GM23248 (cell line): Measurements from ENCODE around the gene IAPP. TPM values are rescaled to one million over a fixed set of nuclear protein-coding genes. Genes with fewer than 3 reads are reported as not detected.
"Not testable (repeated sequence)": the region's sequence is repeated elsewhere in the genome, so short reads cannot be mapped to it uniquely, and the experiment has no call there.

Experiments
- DNase-seq: peaks from one replicate; pipeline ENCODE4 v3.0.0-alpha.2; 2015
- H2AFZ ChIP-seq: fragments of 200-600 bp; sonication (generic); 2 replicates; pipeline ENCODE4 v1.6.1; 2016; ENCODE audit warnings: antibody characterized with exemption
- H3F3A ChIP-seq: fragments of 200-600 bp; sonication (generic); 2 replicates; pipeline ENCODE4 v1.6.1; 2016; ENCODE audit warnings: mild to moderate bottlenecking, antibody characterized with exemption, mixed run types; ENCODE audit not compliant: insufficient read depth
- H3K27ac ChIP-seq: fragments of 200-600 bp; sonication (generic); 2 replicates; pipeline ENCODE4 v1.5.1; 2016; ENCODE audit warnings: mild to moderate bottlenecking
- H3K27me3 ChIP-seq: fragments of 200-600 bp; sonication (generic); replicated peaks from 2 replicates; pipeline ENCODE4 v1.6.1; 2016; ENCODE audit warnings: mild to moderate bottlenecking; ENCODE audit not compliant: insufficient read depth
- H3K36me3 ChIP-seq: fragments of 200-600 bp; sonication (generic); 2 replicates; pipeline ENCODE4 v1.6.1; 2016; ENCODE audit warnings: low read depth, mild to moderate bottlenecking
- H3K4me1 ChIP-seq: fragments of 200-600 bp; sonication (generic); 2 replicates; pipeline ENCODE4 v1.6.1; 2016; ENCODE audit warnings: mild to moderate bottlenecking; ENCODE audit not compliant: insufficient read depth
- H3K4me2 ChIP-seq: fragments of 200-600 bp; sonication (generic); one replicate; pipeline ENCODE4 v1.6.1; 2016; ENCODE audit warnings: mild to moderate bottlenecking; ENCODE audit not compliant: unreplicated experiment
- H3K4me3 ChIP-seq: fragments of 200-600 bp; sonication (generic); 2 replicates; pipeline ENCODE4 v1.5.1; 2016; ENCODE audit warnings: mild to moderate bottlenecking
- H3K79me2 ChIP-seq: fragments of 200-600 bp; sonication (generic); 2 replicates; pipeline ENCODE4 v1.6.1; 2016; ENCODE audit warnings: mild to moderate bottlenecking; ENCODE audit not compliant: insufficient read depth
- H3K9ac ChIP-seq: fragments of 200-600 bp; sonication (generic); 2 replicates; pipeline ENCODE4 v1.6.1; 2016; ENCODE audit warnings: mild to moderate bottlenecking
- H3K9me2 ChIP-seq: fragments of 200-600 bp; sonication (generic); 2 replicates; pipeline ENCODE4 v1.6.1; 2016; ENCODE audit warnings: mixed run types, mild to moderate bottlenecking, moderate library complexity; ENCODE audit not compliant: insufficient read depth
- H3K9me3 ChIP-seq: fragments of 200-600 bp; sonication (generic); one replicate; pipeline ENCODE4 v1.6.1; 2017; ENCODE audit warnings: low read depth
- H4K20me1 ChIP-seq: fragments of 200-600 bp; sonication (generic); 2 replicates; pipeline ENCODE4 v1.6.0; 2016; ENCODE audit not compliant: insufficient read depth
- EZH2 ChIP-seq: fragments of 200-600 bp; sonication (generic); IDR thresholded peaks from 2 replicates; pipeline ENCODE4 v1.6.1; 2018; ENCODE audit warnings: antibody characterized with exemption, mild to moderate bottlenecking; ENCODE audit not compliant: insufficient read depth, poor library complexity, severe bottlenecking
- EZH2phosphoT487 ChIP-seq: fragments of 200-600 bp; sonication (generic); IDR thresholded peaks from 2 replicates; pipeline ENCODE4 v1.6.1; 2018; ENCODE audit warnings: antibody characterized with exemption, moderate library complexity, mild to moderate bottlenecking, low read depth; ENCODE audit not compliant: insufficient read depth
- whole genome bisulfite sequencing, 2 experiments: methylation state at CpG; one replicate each; pipeline ENCODE4 v1.1.6; 2015 to 2017; ENCODE audit warnings: low lambda C conversion rate in 2 of 2, low coverage in 1 of 2; ENCODE audit errors: missing lambda C conversion rate in 2 of 2; 5-methylcytosine and 5-hydroxymethylcytosine counted together
- in situ Hi-C: fragments of 300-500 bp; cut with MboI; formaldehyde crosslinking; loops from 2 replicates; pipeline ENCODE4 v1.15.0; 2020
- polyA plus RNA-seq: library from polyadenylated mRNA; unstranded; fragments of >200 nt; fragmentation: Nextera tagmentation; extraction: Ambion mirVana; gene quantifications from 2 replicates; pipeline ENCODE4 v1.2.1, GENCODE V29; 2016
- total RNA-seq: library from RNA; depleted of rRNA; stranded (reverse); fragments of >200 nt; shearing (Covaris generic); gene quantifications from 2 replicates; pipeline ENCODE4 v1.2.3, GENCODE V29; 2014

IAPP gene
- total and polyA plus RNA-seq, 2 experiments from 2014 or later: not detected

DNA sequence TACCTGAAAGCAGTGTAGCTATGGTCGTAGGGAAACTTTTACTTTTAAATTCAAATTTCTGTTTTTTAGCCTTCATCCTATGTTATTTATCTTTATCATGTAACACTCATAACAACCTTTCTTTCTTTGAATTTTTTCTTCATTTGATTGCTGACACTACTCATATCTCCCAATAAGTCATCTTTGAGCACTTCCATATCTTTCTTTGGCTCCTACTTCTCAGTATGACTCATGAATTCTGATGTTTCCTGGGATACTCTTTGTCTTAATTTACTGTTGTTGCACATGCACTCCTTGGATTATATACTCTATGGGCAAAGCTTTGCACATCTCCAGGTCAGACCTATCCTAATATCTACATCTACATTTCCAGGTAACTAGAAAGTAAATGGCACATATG lies 18.1 kb upstream of the IAPP start:
- Histone ChIP-seq H3K4me1 (no peaks in the 10 kb centered on the region), H2AFZ (no peak overlapping the region), H3K9ac (no peak overlapping the region), H3K9me2 (no peaks in the 10 kb centered on the region), H3K9me3 (no peaks in the 10 kb centered on the region), H3K27me3 (no peaks in the 10 kb centered on the region), H3K4me3 (no peak overlapping the region), H3K27ac (no peak overlapping the region), H3F3A (no peaks in the 10 kb centered on the region), H3K36me3 (no peaks in the 10 kb centered on the region), H3K79me2 (no peaks in the 10 kb centered on the region), H3K4me2 (no peak overlapping the region), H4K20me1 (no peaks in the 10 kb centered on the region)
- no peak for DNase-seq
- in situ Hi-C loops: no loop called here
- 20 to 30% methylated on average over 1 of the region's 1 CpG for WGBS, 2 experiments
- TF ChIP-seq EZH2phosphoT487 (no peak), EZH2 (no peak)

DNA sequence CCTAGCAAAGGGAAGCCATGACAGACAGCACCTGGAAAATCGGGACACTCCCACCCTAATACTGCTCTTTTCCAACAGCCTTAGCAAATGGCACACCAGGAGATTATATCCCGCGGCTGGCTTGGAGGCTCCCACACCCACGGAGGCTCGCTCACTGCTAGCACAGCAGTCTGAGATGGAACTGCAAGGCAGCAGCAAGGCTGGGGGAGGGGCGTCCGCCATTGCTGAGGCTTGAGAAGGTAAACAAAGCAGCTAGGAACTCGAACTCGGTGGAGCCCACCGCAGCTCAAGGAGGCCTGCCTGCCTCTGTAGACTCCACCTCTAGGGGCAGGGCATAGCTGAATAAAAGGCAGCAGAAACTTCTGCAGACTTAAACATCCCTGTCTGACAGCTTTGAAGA lies 12.1 kb upstream of the IAPP start:
- H3K9ac ChIP-seq, H3K4me2 ChIP-seq, H3K36me3 ChIP-seq, in situ Hi-C loops, H2AFZ ChIP-seq, H3K4me1 ChIP-seq, H3K4me3 ChIP-seq, H3K27ac ChIP-seq, H4K20me1 ChIP-seq, DNase-seq, H3K9me2 ChIP-seq, H3K27me3 ChIP-seq, H3F3A ChIP-seq, H3K9me3 ChIP-seq, H3K79me2 ChIP-seq: not testable (repeated sequence)
- WGBS, 2 experiments: 28 to 52% methylated on average over 10 of the region's 10 CpGs

DNA sequence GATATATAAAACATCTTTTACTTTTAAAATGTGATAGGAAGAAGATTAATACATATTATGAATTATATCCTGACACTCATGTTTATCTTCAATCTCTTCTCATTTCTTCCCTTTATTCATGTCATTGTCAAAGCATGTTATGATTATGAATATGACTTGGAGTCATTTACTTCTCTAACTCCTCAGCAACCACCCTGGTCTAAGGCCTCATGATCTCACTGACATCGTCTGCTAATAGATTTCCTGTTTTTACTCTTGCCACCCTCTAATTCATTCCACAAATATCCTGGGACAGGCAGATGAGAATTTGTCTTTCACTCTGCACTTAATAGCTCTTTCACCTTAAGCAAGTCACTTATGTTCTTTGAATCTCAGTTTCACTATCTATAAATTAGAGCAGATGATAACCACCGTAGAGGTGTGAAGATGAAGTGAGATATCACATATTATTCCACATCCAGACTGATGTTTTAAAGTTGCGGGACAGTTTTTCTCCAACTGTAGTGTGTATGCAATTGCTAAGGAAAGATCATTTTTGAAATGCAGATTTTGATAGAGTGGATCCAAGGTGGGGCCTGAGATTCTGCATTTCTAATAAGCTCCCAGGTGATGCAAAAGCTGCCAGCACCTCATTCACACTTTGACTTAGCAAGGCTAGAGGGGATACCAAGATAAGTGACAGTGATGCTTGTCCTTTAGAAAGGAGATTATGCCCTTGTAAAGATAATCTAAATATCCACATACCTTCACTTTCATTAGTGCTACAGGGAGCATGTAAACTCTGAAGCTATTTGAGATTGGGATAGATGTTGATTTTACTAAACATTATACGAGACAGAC lies 3.3 kb upstream of the IAPP start:
- 10 to 13% methylated on average over 4 of the region's 4 CpGs for WGBS, 2 experiments
- H3K36me3 ChIP-seq: no peaks in the 10 kb centered on the region
- H3K4me3 ChIP-seq: no peak overlapping the region
- no peak overlapping the region for H3K4me2 ChIP-seq
- no peak overlapping the region for H3K27ac ChIP-seq
- H3K9me2 ChIP-seq: no peaks in the 10 kb centered on the region
- no peaks in the 10 kb centered on the region for H4K20me1 ChIP-seq
- no peak overlapping the region for H2AFZ ChIP-seq
- no peaks in the 10 kb centered on the region for H3K79me2 ChIP-seq
- no peaks in the 10 kb centered on the region for H3K27me3 ChIP-seq
- H3F3A ChIP-seq: no peaks in the 10 kb centered on the region
- DNase-seq: no peak
- H3K9me3 ChIP-seq: no peaks in the 10 kb centered on the region
- no peaks in the 10 kb centered on the region for H3K4me1 ChIP-seq
- in situ Hi-C loops: no loop called here
- no peak overlapping the region for H3K9ac ChIP-seq
- TF ChIP-seq EZH2phosphoT487 (no peak), EZH2 (no peak)

DNA sequence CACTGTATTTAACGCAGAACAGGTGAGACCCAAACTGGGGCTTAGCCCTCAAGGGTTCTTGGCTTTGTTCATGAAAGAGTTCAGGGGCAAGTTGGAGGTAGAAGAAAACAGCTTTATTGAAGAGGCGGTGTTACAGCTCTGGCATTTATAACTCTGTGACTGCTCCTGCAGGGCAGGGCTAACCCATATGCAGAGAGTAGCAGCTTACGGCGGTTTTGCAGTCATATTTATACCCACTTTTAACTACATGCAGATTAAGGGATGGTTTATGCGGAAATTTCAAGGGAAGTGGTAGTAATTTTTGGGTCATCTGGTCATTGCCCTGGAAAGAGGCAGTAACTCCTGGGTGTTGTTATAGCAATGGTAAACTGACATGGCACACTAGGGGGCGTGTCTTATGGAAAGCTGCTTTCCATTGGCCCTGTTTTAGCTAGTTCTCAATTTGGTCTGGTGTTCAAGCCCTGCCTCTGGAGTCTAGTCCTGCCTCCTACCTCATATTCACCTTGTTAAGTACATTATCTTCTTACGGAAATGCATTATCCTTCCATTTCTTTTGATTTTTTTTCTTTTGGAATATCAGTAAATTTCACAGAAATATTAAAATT lies 1.8 kb upstream of the IAPP start:
- no peaks in the 10 kb centered on the region for H4K20me1 ChIP-seq
- WGBS, 2 experiments: 32 to 39% methylated on average over 7 of the region's 7 CpGs
- no peak overlapping the region for H2AFZ ChIP-seq
- no peak overlapping the region for H3K27ac ChIP-seq
- no peaks in the 10 kb centered on the region for H3K27me3 ChIP-seq
- no peaks in the 10 kb centered on the region for H3K4me1 ChIP-seq
- DNase-seq: no peak
- TF ChIP-seq EZH2phosphoT487 (no peak), EZH2 (no peak)
- no peak overlapping the region for H3K4me3 ChIP-seq
- H3K9me3 ChIP-seq: no peaks in the 10 kb centered on the region
- in situ Hi-C loops: no loop called here
- H3K79me2 ChIP-seq: no peaks in the 10 kb centered on the region
- H3F3A ChIP-seq: no peaks in the 10 kb centered on the region
- no peaks in the 10 kb centered on the region for H3K9me2 ChIP-seq
- no peak overlapping the region for H3K4me2 ChIP-seq
- H3K36me3 ChIP-seq: no peaks in the 10 kb centered on the region
- H3K9ac ChIP-seq: no peak overlapping the region
